ENCODE measurements around the gene RHCE.

GRCh38 chr1:25442178-25442577 lies 21.6 kb upstream of the RHCE start:
- TF ChIP-seq REST (IDR thresholded peaks at IDR 0.05; ENCODE audit: insufficient read depth in 1 of 2, low read depth in 2 of 2, low read length in 2 of 2) = no peak
- TF ChIP-seq SIN3A (IDR thresholded peaks at IDR 0.05; ENCODE audit: borderline replicate concordance, insufficient read depth, low read length) = no peak
- TF ChIP-seq POLR2AphosphoS5 (IDR thresholded peaks at IDR 0.05; ENCODE audit: low read depth, low read length) = no peak
- TF ChIP-seq TAF1 (IDR thresholded peaks at IDR 0.05; ENCODE audit: borderline replicate concordance, insufficient read depth, low read length) = no peak

Data from PFSK-1 (cell line).